Mesenchymal stem cell (in vitro differentiated cells and primary cell): Measurements from ENCODE around the gene RCN1.
A peak's percentile ranks its signal among the peaks of the same experiment; 100 is the strongest.

Experiments used
- DNase-seq: peaks from one replicate; pipeline ENCODE4 v3.0.0-alpha.2; 2013
- H2AFZ ChIP-seq: one replicate; pipeline ENCODE4 v1.6.1; 2013; ENCODE audit warnings: low read depth, mild to moderate bottlenecking, control low read depth, inconsistent platforms, low read length, moderate library complexity
- H2AK5ac ChIP-seq: 2 replicates; pipeline ENCODE4 v1.6.1; 2013; ENCODE audit warnings: low read length, moderate library complexity, mild to moderate bottlenecking, inconsistent platforms; ENCODE audit not compliant: severe bottlenecking
- H2BK120ac ChIP-seq: one replicate; pipeline ENCODE4 v1.6.1; 2013; ENCODE audit warnings: low read depth, mild to moderate bottlenecking, inconsistent platforms, low read length, moderate library complexity
- H2BK12ac ChIP-seq, 2 experiments: one replicate each; pipeline ENCODE4 v1.6.1; 2013; ENCODE audit warnings: inconsistent platforms in 2 of 2, low read length in 2 of 2, mild to moderate bottlenecking in 2 of 2, moderate library complexity in 2 of 2, control low read depth in 1 of 2
- H2BK15ac ChIP-seq: one replicate; pipeline ENCODE4 v1.6.1; 2013; ENCODE audit warnings: mild to moderate bottlenecking, low read depth, inconsistent platforms; ENCODE audit not compliant: poor library complexity, severe bottlenecking
- H2BK5ac ChIP-seq: 2 replicates; pipeline ENCODE4 v1.6.1; 2013; ENCODE audit warnings: low read depth, mild to moderate bottlenecking, low read length, control low read depth, inconsistent platforms; ENCODE audit not compliant: poor library complexity, severe bottlenecking
- H3K14ac ChIP-seq, 2 experiments: one replicate each; pipeline ENCODE4 v1.6.1; 2013; ENCODE audit warnings: inconsistent platforms in 2 of 2, low read length in 2 of 2, control low read depth in 1 of 2, mild to moderate bottlenecking in 1 of 2, moderate library complexity in 1 of 2
- H3K18ac ChIP-seq, 2 experiments: one replicate each; pipeline ENCODE4 v1.6.1; 2013; ENCODE audit warnings: inconsistent platforms in 2 of 2, low read length in 2 of 2, control low read depth in 1 of 2, low read depth in 1 of 2, mild to moderate bottlenecking in 1 of 2
- H3K23ac ChIP-seq, 2 experiments: one replicate each; pipeline ENCODE4 v1.6.1; 2013; ENCODE audit warnings: inconsistent platforms in 2 of 2, low read length in 2 of 2, mild to moderate bottlenecking in 2 of 2, moderate library complexity in 2 of 2, control low read depth in 1 of 2
- H3K27ac ChIP-seq: 2 replicates; pipeline ENCODE4 v1.5.1; 2013; ENCODE audit warnings: mild to moderate bottlenecking, moderate library complexity, low read length, control low read depth, inconsistent platforms; ENCODE audit not compliant: poor library complexity, severe bottlenecking
- H3K27me3 ChIP-seq, 2 experiments: 2 replicates each; pipeline versions ENCODE4 v1.6.1 to v1.7.0; 2013; ENCODE audit warnings: low read length in 2 of 2, mild to moderate bottlenecking in 2 of 2, moderate library complexity in 2 of 2, control low read depth in 1 of 2, inconsistent platforms in 1 of 2; ENCODE audit not compliant: control insufficient read depth in 1 of 2, insufficient read depth in 1 of 2
- H3K36me3 ChIP-seq, 2 experiments: 2 replicates each; pipeline versions ENCODE4 v1.6.1 to v1.7.0; 2013; ENCODE audit warnings: low read length in 2 of 2, control low read depth in 1 of 2, inconsistent platforms in 1 of 2, low read depth in 1 of 2, mild to moderate bottlenecking in 1 of 2; ENCODE audit not compliant: insufficient read depth in 2 of 2, control insufficient read depth in 1 of 2
- H3K4ac ChIP-seq, 2 experiments: one replicate each; pipeline ENCODE4 v1.6.1; 2013; ENCODE audit warnings: inconsistent platforms in 2 of 2, low read length in 2 of 2, mild to moderate bottlenecking in 2 of 2, moderate library complexity in 2 of 2, control low read depth in 1 of 2, low read depth in 1 of 2
- H3K4me1 ChIP-seq: 2 replicates; pipeline ENCODE4 v1.6.1; 2013; ENCODE audit warnings: low read depth, low read length, control low read depth; ENCODE audit not compliant: control insufficient read depth, insufficient read depth
- H3K4me2 ChIP-seq: 2 replicates; pipeline ENCODE4 v1.6.1; 2013; ENCODE audit warnings: low read length, mild to moderate bottlenecking, inconsistent platforms; ENCODE audit not compliant: poor library complexity, severe bottlenecking
- H3K4me3 ChIP-seq, 2 experiments: 2 replicates each; pipeline versions ENCODE4 v1.5.1 to v1.7.0; 2013; ENCODE audit warnings: low read length in 2 of 2, mild to moderate bottlenecking in 2 of 2, control low read depth in 1 of 2, low read depth in 1 of 2; ENCODE audit not compliant: insufficient read depth in 1 of 2
- H3K79me1 ChIP-seq: replicated peaks from 2 replicates; pipeline ENCODE4 v1.6.1; 2013; ENCODE audit warnings: mild to moderate bottlenecking, control low read depth, low read length, inconsistent platforms; ENCODE audit not compliant: poor library complexity, severe bottlenecking
- H3K9ac ChIP-seq: 2 replicates; pipeline ENCODE4 v1.7.0; 2013; ENCODE audit warnings: mild to moderate bottlenecking, low read length, moderate library complexity
- H3K9me3 ChIP-seq: 2 replicates; pipeline ENCODE4 v1.7.0; 2013; ENCODE audit warnings: mild to moderate bottlenecking, low read length; ENCODE audit not compliant: control insufficient read depth
- H4K8ac ChIP-seq: one replicate; pipeline ENCODE4 v1.6.1; 2013; ENCODE audit warnings: inconsistent platforms, mild to moderate bottlenecking, low read length, moderate library complexity
- H4K91ac ChIP-seq: one replicate; pipeline ENCODE4 v1.6.1; 2013; ENCODE audit warnings: mild to moderate bottlenecking, low read length, inconsistent platforms
- WGBS: methylation state at CpG from one replicate; pipeline ENCODE4 v1.1.7; 2013; ENCODE audit warnings: mixed read lengths; 5-methylcytosine and 5-hydroxymethylcytosine counted together

RCN1 gene

GRCh38 chr11:32098142-32098903 lies 7.4 kb downstream of the RCN1 start:
- no peak overlapping the region for H3K18ac ChIP-seq
- H4K91ac ChIP-seq = no peak overlapping the region
- H3K9me3 ChIP-seq = no peaks in the 10 kb centered on the region
- no peak overlapping the region for H2BK12ac ChIP-seq
- H3K4me1 ChIP-seq = peaks cover 5% of the 10 kb centered on the region
- H3K4me3 ChIP-seq = no peak overlapping the region
- no peak overlapping the region for H2AFZ ChIP-seq
- WGBS = 96% methylated on average over 8 of the region's 8 CpGs
- H3K23ac ChIP-seq = no peak overlapping the region
- H3K9ac ChIP-seq = no peak overlapping the region
- H3K27me3 ChIP-seq = no peaks in the 10 kb centered on the region
- no peak overlapping the region for H4K8ac ChIP-seq
- H3K14ac ChIP-seq = no peak overlapping the region
- H3K4ac ChIP-seq = no peak overlapping the region
- no peak overlapping the region for H3K4me2 ChIP-seq
- H2BK120ac ChIP-seq = no peak overlapping the region
- no peak for DNase-seq
- no peak overlapping the region for H2AK5ac ChIP-seq
- H2BK15ac ChIP-seq = no peak overlapping the region
- peaks cover 43% of the 10 kb centered on the region for H3K79me1 ChIP-seq
- peaks cover 31 to 69% of the 10 kb centered on the region in 2 experiments for H3K36me3 ChIP-seq
- no peak overlapping the region for H3K27ac ChIP-seq
- H2BK5ac ChIP-seq = no peak overlapping the region

- Histone ChIP-seq H2AFZ (no peak overlapping the region), H2BK12ac (no peak overlapping the region), H3K79me1 (peaks cover 45% of the 10 kb centered on the region), H3K9me3 (no peaks in the 10 kb centered on the region), H2BK15ac (no peak overlapping the region), H4K91ac (no peak overlapping the region), H3K27me3 (no peaks in the 10 kb centered on the region), H3K4ac (no peak overlapping the region), H4K8ac (no peak overlapping the region), H3K18ac (no peak overlapping the region), H2BK120ac (no peak overlapping the region), H3K14ac (no peak overlapping the region), H3K4me2 (no peak overlapping the region), H2AK5ac (no peak overlapping the region), H3K9ac (no peak overlapping the region), H2BK5ac (no peak overlapping the region), H3K4me1 (no peaks in the 10 kb centered on the region), H3K4me3 (no peak overlapping the region), H3K23ac (no peak overlapping the region), H3K27ac (no peak overlapping the region), H3K36me3 (peaks cover 31 to 81% of the 10 kb centered on the region in 2 experiments)
- no peak for DNase-seq
- 100% methylated on average over 2 of the region's 4 CpGs for WGBS
These were observed 8.6 kb downstream of the RCN1 start for GRCh38 chr11:32099516-32099915.

- H3K36me3 ChIP-seq = peaks cover 31 to 89% of the 10 kb centered on the region in 2 experiments
- H3K27me3 ChIP-seq = no peaks in the 10 kb centered on the region
- WGBS = 100% methylated on average over 2 of the region's 5 CpGs
- no peak overlapping the region for H4K91ac ChIP-seq
- H2AK5ac ChIP-seq = no peak overlapping the region
- H2BK5ac ChIP-seq = no peak overlapping the region
- no peaks in the 10 kb centered on the region for H3K4me1 ChIP-seq
- no peak overlapping the region for H2BK15ac ChIP-seq
- no peak overlapping the region for H3K23ac ChIP-seq
- no peak overlapping the region for H3K27ac ChIP-seq
- no peaks in the 10 kb centered on the region for H3K9me3 ChIP-seq
- no peak overlapping the region for H2AFZ ChIP-seq
- H3K14ac ChIP-seq = no peak overlapping the region
- H3K79me1 ChIP-seq = peaks cover 45% of the 10 kb centered on the region
- no peak overlapping the region for H3K4me3 ChIP-seq
- no peak overlapping the region for H2BK120ac ChIP-seq
- H3K9ac ChIP-seq = no peak overlapping the region
- DNase-seq = peak; percentile 33
- H3K4ac ChIP-seq = no peak overlapping the region
- no peak overlapping the region for H3K4me2 ChIP-seq
- H4K8ac ChIP-seq = no peak overlapping the region
- no peak overlapping the region for H2BK12ac ChIP-seq
- H3K18ac ChIP-seq = no peak overlapping the region
These were observed 9.6 kb downstream of the RCN1 start for GRCh38 chr11:32100495-32100894.

GRCh38 chr11:32101791-32102190 lies 10.9 kb downstream of the RCN1 start:
- Histone ChIP-seq H2BK120ac (no peak overlapping the region), H3K79me1 (peaks cover 37% of the 10 kb centered on the region), H3K27me3 (no peaks in the 10 kb centered on the region), H3K4ac (no peak overlapping the region), H3K4me2 (no peak overlapping the region), H3K27ac (no peak overlapping the region), H3K9me3 (no peaks in the 10 kb centered on the region), H2AFZ (no peak overlapping the region), H3K4me3 (no peak overlapping the region), H2BK12ac (no peak overlapping the region), H3K36me3 (peaks cover 35 to 94% of the 10 kb centered on the region in 2 experiments), H3K18ac (no peak overlapping the region), H3K9ac (no peak overlapping the region), H2BK15ac (no peak overlapping the region), H3K23ac (no peak overlapping the region), H4K91ac (no peak overlapping the region), H3K14ac (no peak overlapping the region), H3K4me1 (no peaks in the 10 kb centered on the region), H4K8ac (no peak overlapping the region), H2AK5ac (no peak overlapping the region), H2BK5ac (no peak overlapping the region)
- no peak for DNase-seq
- WGBS = 94% methylated on average over 10 of the region's 11 CpGs
